Measurements from ENCODE around the gene FMN2.

Gene FMN2

DNA sequence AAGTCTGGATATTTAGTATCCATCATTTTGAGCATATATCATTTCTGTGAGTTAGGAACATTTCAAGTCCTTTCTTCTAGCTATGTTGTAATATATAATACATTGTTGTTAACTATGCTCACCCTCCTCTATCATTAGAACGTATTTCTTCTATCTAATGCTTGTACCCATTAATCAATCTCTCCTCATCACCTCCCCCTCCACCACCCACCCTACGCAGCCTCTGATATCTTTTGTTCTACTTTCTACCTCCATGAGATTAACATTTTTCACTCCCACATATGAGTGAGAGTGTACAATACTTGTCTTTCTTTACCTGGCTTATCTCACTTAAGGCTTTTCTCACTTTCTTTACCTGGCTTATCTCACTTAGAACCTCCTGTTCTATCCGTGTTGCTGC is 156.2 kb downstream of the FMN2 start:
- no peak overlapping the region for H2AFZ ChIP-seq (ENCODE audit: low read depth, low read length)
- H3K4me1 ChIP-seq (ENCODE audit: low read length): no peaks in the 10 kb centered on the region
- H3K27me3 ChIP-seq (ENCODE audit: low read depth, low read length): no peaks in the 10 kb centered on the region
- H3K9ac ChIP-seq (ENCODE audit: low read length): no peak overlapping the region
- no peaks in the 10 kb centered on the region for H3K9me3 ChIP-seq (ENCODE audit: insufficient read depth, low read length)
- H3K27ac ChIP-seq (ENCODE audit: low read length): no peak overlapping the region
- no peak overlapping the region for H3K4me3 ChIP-seq (ENCODE audit: low read length)
- H3K36me3 ChIP-seq (replicated peaks; ENCODE audit: low read depth, low read length): no peaks in the 10 kb centered on the region
- no peaks in the 10 kb centered on the region for H4K20me1 ChIP-seq (ENCODE audit: insufficient read depth, low read length)
- H3K79me2 ChIP-seq (ENCODE audit: low read length): no peaks in the 10 kb centered on the region
- no peak overlapping the region for H3K4me2 ChIP-seq (ENCODE audit: low read length)
- TF ChIP-seq EZH2phosphoT487 (IDR thresholded peaks at IDR 0.05; ENCODE audit: low read depth): no peak
- TF ChIP-seq, protein P1, sequence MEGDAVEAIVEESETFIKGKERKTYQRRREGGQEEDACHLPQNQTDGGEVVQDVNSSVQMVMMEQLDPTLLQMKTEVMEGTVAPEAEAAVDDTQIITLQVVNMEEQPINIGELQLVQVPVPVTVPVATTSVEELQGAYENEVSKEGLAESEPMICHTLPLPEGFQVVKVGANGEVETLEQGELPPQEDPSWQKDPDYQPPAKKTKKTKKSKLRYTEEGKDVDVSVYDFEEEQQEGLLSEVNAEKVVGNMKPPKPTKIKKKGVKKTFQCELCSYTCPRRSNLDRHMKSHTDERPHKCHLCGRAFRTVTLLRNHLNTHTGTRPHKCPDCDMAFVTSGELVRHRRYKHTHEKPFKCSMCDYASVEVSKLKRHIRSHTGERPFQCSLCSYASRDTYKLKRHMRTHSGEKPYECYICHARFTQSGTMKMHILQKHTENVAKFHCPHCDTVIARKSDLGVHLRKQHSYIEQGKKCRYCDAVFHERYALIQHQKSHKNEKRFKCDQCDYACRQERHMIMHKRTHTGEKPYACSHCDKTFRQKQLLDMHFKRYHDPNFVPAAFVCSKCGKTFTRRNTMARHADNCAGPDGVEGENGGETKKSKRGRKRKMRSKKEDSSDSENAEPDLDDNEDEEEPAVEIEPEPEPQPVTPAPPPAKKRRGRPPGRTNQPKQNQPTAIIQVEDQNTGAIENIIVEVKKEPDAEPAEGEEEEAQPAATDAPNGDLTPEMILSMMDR (IDR thresholded peaks at IDR 0.05; ENCODE audit: low read depth, low read length): no peak

DNA sequence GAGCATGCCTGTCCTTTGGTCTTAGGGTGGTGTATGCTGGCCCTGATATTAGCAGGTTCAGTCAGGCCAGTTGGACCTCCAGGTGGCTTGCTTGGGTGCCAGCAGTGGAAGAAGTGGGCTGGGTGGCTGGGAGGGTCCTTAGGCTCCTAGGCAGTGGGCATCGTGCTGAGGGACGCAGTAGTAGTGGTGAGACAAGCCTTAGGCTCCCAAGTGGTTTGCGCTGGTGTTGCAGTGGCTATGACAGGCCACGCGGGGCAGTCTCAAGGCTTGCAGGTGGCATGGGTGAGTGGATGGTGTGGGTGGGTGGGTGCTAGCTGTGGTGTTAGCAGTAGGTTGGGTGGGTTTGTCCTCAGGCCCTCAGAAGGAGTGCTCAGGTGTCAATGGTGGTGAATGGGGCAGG is 162.3 kb downstream of the FMN2 start:
- no peaks in the 10 kb centered on the region for H3K9me3 ChIP-seq (ENCODE audit: insufficient read depth, low read length)
- H4K20me1 ChIP-seq (ENCODE audit: insufficient read depth, low read length): no peaks in the 10 kb centered on the region
- TF ChIP-seq, protein P1 (IDR thresholded peaks at IDR 0.05; ENCODE audit: low read depth, low read length): no peak
- no peak for TF ChIP-seq EZH2phosphoT487 (IDR thresholded peaks at IDR 0.05; ENCODE audit: low read depth)
- no peaks in the 10 kb centered on the region for H3K4me1 ChIP-seq (ENCODE audit: low read length)
- no peaks in the 10 kb centered on the region for H3K79me2 ChIP-seq (ENCODE audit: low read length)
- H3K36me3 ChIP-seq (replicated peaks; ENCODE audit: low read depth, low read length): no peaks in the 10 kb centered on the region
- H3K27me3 ChIP-seq (ENCODE audit: low read depth, low read length): no peaks in the 10 kb centered on the region
- H3K4me3 ChIP-seq (ENCODE audit: low read length): no peak overlapping the region
- H3K9ac ChIP-seq (ENCODE audit: low read length): no peak overlapping the region
- no peak overlapping the region for H2AFZ ChIP-seq (ENCODE audit: low read depth, low read length)
- H3K4me2 ChIP-seq (ENCODE audit: low read length): no peak overlapping the region
- H3K27ac ChIP-seq (ENCODE audit: low read length): no peak overlapping the region

DNA sequence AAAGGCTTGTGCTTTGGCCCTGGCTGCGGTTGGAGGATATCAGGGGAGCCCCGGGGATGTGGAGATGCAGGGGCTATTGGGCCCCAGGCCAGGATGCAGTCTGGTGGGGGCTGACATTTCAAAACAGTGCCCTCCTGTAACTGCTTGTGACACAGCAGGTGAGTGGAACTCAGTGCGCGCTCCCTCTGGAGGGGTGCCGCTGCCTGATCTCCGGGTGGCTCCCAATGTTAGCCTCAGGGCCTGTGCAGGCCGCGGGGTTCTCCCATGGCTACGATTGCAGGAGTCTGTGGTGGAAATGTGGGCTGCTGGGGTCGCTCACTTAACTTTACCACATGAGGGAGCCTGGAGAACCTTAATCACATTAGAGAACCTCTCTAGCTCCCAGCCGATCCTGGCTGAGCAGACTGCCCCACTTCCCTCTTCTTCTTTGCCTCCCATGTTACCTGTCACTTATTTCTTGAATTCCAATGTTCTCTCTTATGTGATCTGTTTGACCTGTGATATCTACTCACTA is 163.2 kb downstream of the FMN2 start:
- H3K36me3 ChIP-seq (replicated peaks; ENCODE audit: low read depth, low read length): no peaks in the 10 kb centered on the region
- H3K27me3 ChIP-seq (ENCODE audit: low read depth, low read length): no peaks in the 10 kb centered on the region
- H3K27ac ChIP-seq (ENCODE audit: low read length): no peak overlapping the region
- no peak overlapping the region for H3K4me2 ChIP-seq (ENCODE audit: low read length)
- no peak overlapping the region for H2AFZ ChIP-seq (ENCODE audit: low read depth, low read length)
- H4K20me1 ChIP-seq (ENCODE audit: insufficient read depth, low read length): no peaks in the 10 kb centered on the region
- no peak overlapping the region for H3K9ac ChIP-seq (ENCODE audit: low read length)
- H3K4me3 ChIP-seq (ENCODE audit: low read length): no peak overlapping the region
- H3K79me2 ChIP-seq (ENCODE audit: low read length): no peaks in the 10 kb centered on the region
- H3K9me3 ChIP-seq (ENCODE audit: insufficient read depth, low read length): no peaks in the 10 kb centered on the region
- TF ChIP-seq EZH2phosphoT487 (IDR thresholded peaks at IDR 0.05; ENCODE audit: low read depth): no peak
- TF ChIP-seq, protein P1 (IDR thresholded peaks at IDR 0.05; ENCODE audit: low read depth, low read length): no peak
- no peaks in the 10 kb centered on the region for H3K4me1 ChIP-seq (ENCODE audit: low read length)

DNA sequence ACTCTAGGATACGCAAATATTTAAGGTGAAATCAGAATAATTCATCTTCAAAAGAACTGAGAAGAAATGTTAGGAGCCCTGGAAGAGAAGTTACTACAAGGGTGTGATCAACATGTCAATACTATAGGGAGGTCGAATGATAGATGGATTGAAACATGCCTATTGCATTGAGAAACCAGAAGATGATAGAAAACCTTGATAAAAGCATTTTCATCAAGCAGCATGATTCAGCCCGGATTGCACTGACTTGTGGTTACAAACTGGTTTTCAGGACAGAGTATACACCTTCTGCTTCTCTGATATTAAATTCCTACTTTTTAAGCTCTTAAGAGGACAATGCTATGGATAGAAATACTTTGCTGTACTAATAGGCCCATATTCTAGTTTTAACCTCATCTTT is 164.2 kb downstream of the FMN2 start:
- Histone ChIP-seq H3K4me2 (ENCODE audit: low read length) (no peak overlapping the region), H3K36me3 (replicated peaks; ENCODE audit: low read depth, low read length) (no peaks in the 10 kb centered on the region), H3K4me3 (ENCODE audit: low read length) (no peak overlapping the region), H3K27me3 (ENCODE audit: low read depth, low read length) (no peaks in the 10 kb centered on the region), H3K79me2 (ENCODE audit: low read length) (no peaks in the 10 kb centered on the region), H2AFZ (ENCODE audit: low read depth, low read length) (no peak overlapping the region), H3K27ac (ENCODE audit: low read length) (no peak overlapping the region), H3K9me3 (ENCODE audit: insufficient read depth, low read length) (no peaks in the 10 kb centered on the region), H3K9ac (ENCODE audit: low read length) (no peak overlapping the region), H3K4me1 (ENCODE audit: low read length) (no peaks in the 10 kb centered on the region), H4K20me1 (ENCODE audit: insufficient read depth, low read length) (no peaks in the 10 kb centered on the region)
- TF ChIP-seq EZH2phosphoT487 (IDR thresholded peaks at IDR 0.05; ENCODE audit: low read depth): no peak
- TF ChIP-seq, protein P1 (IDR thresholded peaks at IDR 0.05; ENCODE audit: low read depth, low read length): no peak
